Fibroblast of lung (primary cell): ENCODE measurements around the gene LAMC3. TPM values are rescaled to one million over a fixed set of nuclear protein-coding genes. Genes with fewer than 3 reads are reported as not detected.

Experiments
- DNase-seq, 2 donors: peaks; one replicate each; pipeline versions ENCODE4 v3.0.0 to v3.0.0-alpha.2; 2010; ENCODE audit warnings: low read depth in 2 of 2
- H2AFZ ChIP-seq: 2 replicates; pipeline ENCODE4 v1.5.1; 2012; ENCODE audit warnings: low read length, control low read depth, inconsistent platforms
- H3K27ac ChIP-seq: 2 replicates; pipeline ENCODE4 v1.5.1; 2011; ENCODE audit warnings: low read length, control low read depth; ENCODE audit not compliant: insufficient read depth
- H3K27me3 ChIP-seq: 2 replicates; pipeline ENCODE4 v1.5.1; 2011; ENCODE audit warnings: mild to moderate bottlenecking, low read length; ENCODE audit not compliant: control insufficient read depth, insufficient read depth
- H3K36me3 ChIP-seq: 2 replicates; pipeline ENCODE4 v1.5.1; 2011; ENCODE audit warnings: low read length; ENCODE audit not compliant: control insufficient read depth, insufficient read depth
- H3K4me1 ChIP-seq: 2 replicates; pipeline ENCODE4 v1.5.1; 2011; ENCODE audit warnings: low read length; ENCODE audit not compliant: control insufficient read depth, insufficient read depth; ENCODE audit errors: extremely low read depth
- H3K4me2 ChIP-seq: 2 replicates; pipeline ENCODE4 v1.5.1; 2011; ENCODE audit warnings: low read length, control low read depth; ENCODE audit not compliant: insufficient read depth; ENCODE audit errors: extremely low read depth
- H3K4me3 ChIP-seq, 4 experiments: fragments of 200-600 bp in 1 of 4; sonication (generic) in 1 of 4; replicated peaks in 1 of 4; 2 replicates each; pipeline ENCODE4 v1.5.1; 2011 to 2016; ENCODE audit warnings: low read length in 4 of 4, low read depth in 3 of 4, mild to moderate bottlenecking in 3 of 4, control low read depth in 2 of 4, inconsistent platforms in 1 of 4, mixed read lengths in 1 of 4; ENCODE audit not compliant: insufficient read depth in 1 of 4; ENCODE audit errors: control extremely low read depth in 1 of 4
- H3K79me2 ChIP-seq: 2 replicates; pipeline ENCODE4 v1.5.1; 2012; ENCODE audit warnings: mild to moderate bottlenecking, low read length, inconsistent platforms; ENCODE audit not compliant: control insufficient read depth, insufficient read depth
- H3K9ac ChIP-seq: 2 replicates; pipeline ENCODE4 v1.5.1; 2011; ENCODE audit warnings: mild to moderate bottlenecking, low read length, control low read depth; ENCODE audit not compliant: insufficient read depth
- H3K9me3 ChIP-seq: 2 replicates; pipeline ENCODE4 v1.5.1; 2012; ENCODE audit warnings: low read depth, low read length; ENCODE audit not compliant: control insufficient read depth, insufficient read depth
- H4K20me1 ChIP-seq: 2 replicates; pipeline ENCODE4 v1.5.1; 2011; ENCODE audit warnings: low read length; ENCODE audit not compliant: control insufficient read depth, insufficient read depth; ENCODE audit errors: extremely low read depth
- CTCF ChIP-seq, 2 donors: IDR thresholded peaks in 1 of 2; conservative IDR thresholded peaks in 1 of 2; 1 replicate in 1 of 2; 2 replicates in 1 of 2; pipeline ENCODE4 v1.5.1; 2011 to 2012; ENCODE audit warnings: low read length in 2 of 2, control low read depth in 1 of 2, inconsistent platforms in 1 of 2, low read depth in 1 of 2, mild to moderate bottlenecking in 1 of 2
- EZH2 ChIP-seq: IDR thresholded peaks from 2 replicates; pipeline ENCODE4 v1.5.1; 2012; ENCODE audit warnings: low read length, control low read depth, mild to moderate bottlenecking; ENCODE audit errors: missing control alignments
- polyA plus RNA-seq, 2 donors: library from polyadenylated mRNA; depleted of rRNA in 1 of 2; stranded (reverse) in 1 of 2; unstranded in 1 of 2; fragments of >200 nt; gene quantifications; 2 replicates each; pipeline ENCODE4 v1.2.1, GENCODE V29; 2011 to 2012; ENCODE audit warnings: missing spikeins in 1 of 2
- total RNA-seq: library from RNA; depleted of rRNA; stranded (reverse); fragments of >200 nt; gene quantifications from 2 replicates; pipeline ENCODE4 v1.2.1, GENCODE V29; 2014

The LAMC3 gene
- total and polyA plus RNA-seq, 2 donors (not counting 1 experiment from before 2014, with no cell fraction given): 0.17 to 1.4 TPM

- no peaks in the 10 kb centered on the region for H4K20me1 ChIP-seq
- H3K4me1 ChIP-seq: peaks cover 8% of the 10 kb centered on the region
- no peak for DNase-seq
- H3K27ac ChIP-seq: no peak overlapping the region
- H3K4me2 ChIP-seq: no peak overlapping the region
- no peak overlapping the region for H2AFZ ChIP-seq
- no peaks in the 10 kb centered on the region for H3K79me2 ChIP-seq
- H3K4me3 ChIP-seq: no peak overlapping the region
- no peaks in the 10 kb centered on the region for H3K9me3 ChIP-seq
- H3K9ac ChIP-seq: no peak overlapping the region
- no peaks in the 10 kb centered on the region for H3K36me3 ChIP-seq
- H3K27me3 ChIP-seq: no peaks in the 10 kb centered on the region
- no peak for TF ChIP-seq CTCF (conservative IDR thresholded peaks at IDR 0.05 in 1 of 2, IDR thresholded peaks at IDR 0.05 in 1 of 2; ENCODE audit: low read depth in 1 of 2, low read length in 2 of 2)
- TF ChIP-seq EZH2: no peak
Measured at GRCh38 chr9:130993303-130994030, 15.5 kb upstream of the LAMC3 start.

DNA sequence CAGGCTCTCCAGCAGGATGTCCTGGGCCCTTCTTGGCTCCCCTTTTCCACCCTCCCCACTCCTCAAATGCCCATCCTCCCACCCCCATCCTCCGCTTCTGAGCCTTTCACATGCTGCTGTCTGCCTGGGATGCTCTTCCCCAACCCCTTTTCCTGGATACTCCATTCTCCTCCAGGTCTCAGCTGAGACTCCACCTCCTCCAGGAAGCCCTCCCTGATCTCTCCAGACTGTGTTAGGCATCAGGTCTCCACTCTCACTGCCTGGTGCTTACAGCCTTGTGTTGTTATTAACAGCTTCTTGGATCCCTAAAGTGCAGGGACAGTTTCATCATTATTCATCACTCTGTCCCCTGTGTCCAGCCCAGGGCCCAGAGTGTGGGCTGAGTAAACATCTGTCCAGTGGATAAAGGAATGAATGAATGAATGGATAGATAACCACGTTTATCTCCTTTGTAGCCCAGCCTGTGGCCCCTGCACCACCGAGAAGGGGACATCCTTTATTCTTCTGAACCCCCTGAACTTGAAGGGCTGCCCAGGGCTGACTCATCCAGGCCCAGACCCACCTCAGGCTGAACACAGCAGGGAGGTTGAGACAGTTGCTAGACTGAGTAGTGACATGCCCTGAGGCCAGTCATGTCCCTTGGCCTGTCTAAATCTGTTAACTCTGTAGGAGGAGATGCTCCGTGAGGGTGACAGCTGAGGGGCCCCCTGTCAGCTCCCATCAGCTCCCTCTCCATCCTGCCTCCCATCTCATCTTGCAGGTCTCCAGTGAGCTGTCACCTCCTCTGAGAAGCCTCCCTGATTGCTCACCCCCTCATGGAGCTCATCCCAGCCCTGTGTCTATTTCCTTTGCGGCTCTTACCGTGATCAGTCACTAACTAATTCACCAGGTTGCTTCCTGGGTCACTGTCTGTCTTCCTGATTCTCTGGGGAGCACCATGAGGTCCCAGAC is 14.6 kb upstream of the LAMC3 start:
- no peak overlapping the region for H3K27ac ChIP-seq
- no peaks in the 10 kb centered on the region for H4K20me1 ChIP-seq
- H3K27me3 ChIP-seq: peaks cover 5% of the 10 kb centered on the region
- H2AFZ ChIP-seq: no peak overlapping the region
- H3K4me3 ChIP-seq: no peak overlapping the region
- no peak for DNase-seq
- TF ChIP-seq CTCF (conservative IDR thresholded peaks at IDR 0.05 in 1 of 2, IDR thresholded peaks at IDR 0.05 in 1 of 2; ENCODE audit: low read depth in 1 of 2, low read length in 2 of 2) (no peak), EZH2 (no peak)
- H3K36me3 ChIP-seq: no peaks in the 10 kb centered on the region
- no peaks in the 10 kb centered on the region for H3K9me3 ChIP-seq
- no peak overlapping the region for H3K4me2 ChIP-seq
- H3K9ac ChIP-seq: no peak overlapping the region
- H3K79me2 ChIP-seq: no peaks in the 10 kb centered on the region
- peaks cover 8% of the 10 kb centered on the region for H3K4me1 ChIP-seq
